ENCODE data around the gene PCDHB9.
"Not testable (repeated sequence)": the region's sequence is repeated elsewhere in the genome, so short reads cannot be mapped to it uniquely, and the experiment has no call there.

DNA sequence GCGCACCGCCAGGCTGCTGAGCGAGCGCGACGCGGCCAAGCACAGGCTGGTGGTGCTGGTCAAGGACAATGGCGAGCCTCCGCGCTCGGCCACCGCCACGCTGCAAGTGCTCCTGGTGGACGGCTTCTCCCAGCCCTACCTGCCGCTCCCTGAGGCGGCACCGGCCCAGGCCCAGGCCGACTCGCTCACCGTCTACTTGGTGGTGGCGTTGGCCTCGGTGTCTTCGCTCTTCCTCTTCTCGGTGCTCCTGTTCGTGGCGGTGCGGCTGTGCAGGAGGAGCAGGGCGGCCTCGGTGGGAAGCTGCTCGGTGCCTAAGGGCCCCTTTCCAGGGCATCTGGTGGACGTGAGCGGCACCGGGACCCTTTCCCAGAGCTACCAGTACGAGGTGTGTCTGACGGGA is 14.7 kb downstream of the PCDHB9 start:
- TF ChIP-seq, protein P1, sequence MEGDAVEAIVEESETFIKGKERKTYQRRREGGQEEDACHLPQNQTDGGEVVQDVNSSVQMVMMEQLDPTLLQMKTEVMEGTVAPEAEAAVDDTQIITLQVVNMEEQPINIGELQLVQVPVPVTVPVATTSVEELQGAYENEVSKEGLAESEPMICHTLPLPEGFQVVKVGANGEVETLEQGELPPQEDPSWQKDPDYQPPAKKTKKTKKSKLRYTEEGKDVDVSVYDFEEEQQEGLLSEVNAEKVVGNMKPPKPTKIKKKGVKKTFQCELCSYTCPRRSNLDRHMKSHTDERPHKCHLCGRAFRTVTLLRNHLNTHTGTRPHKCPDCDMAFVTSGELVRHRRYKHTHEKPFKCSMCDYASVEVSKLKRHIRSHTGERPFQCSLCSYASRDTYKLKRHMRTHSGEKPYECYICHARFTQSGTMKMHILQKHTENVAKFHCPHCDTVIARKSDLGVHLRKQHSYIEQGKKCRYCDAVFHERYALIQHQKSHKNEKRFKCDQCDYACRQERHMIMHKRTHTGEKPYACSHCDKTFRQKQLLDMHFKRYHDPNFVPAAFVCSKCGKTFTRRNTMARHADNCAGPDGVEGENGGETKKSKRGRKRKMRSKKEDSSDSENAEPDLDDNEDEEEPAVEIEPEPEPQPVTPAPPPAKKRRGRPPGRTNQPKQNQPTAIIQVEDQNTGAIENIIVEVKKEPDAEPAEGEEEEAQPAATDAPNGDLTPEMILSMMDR (conservative IDR thresholded peaks at IDR 0.05 in 1 of 2, IDR thresholded peaks at IDR 0.05 in 1 of 2; ENCODE audit: extremely low read depth in 1 of 2, insufficient read depth in 1 of 2, low read depth in 1 of 2, low read length in 2 of 2) = not testable (repeated sequence)
- TF ChIP-seq EZH2 (IDR thresholded peaks at IDR 0.05; ENCODE audit: borderline replicate concordance, low read length) = not testable (repeated sequence)
